Measurements from ENCODE around the gene SDK1. TPM values are rescaled to one million over a fixed set of nuclear protein-coding genes. Genes with fewer than 3 reads are reported as not detected.

The SDK1 gene
- total RNA-seq, 1 donor from 2014 or later: 37.6 TPM

DNA sequence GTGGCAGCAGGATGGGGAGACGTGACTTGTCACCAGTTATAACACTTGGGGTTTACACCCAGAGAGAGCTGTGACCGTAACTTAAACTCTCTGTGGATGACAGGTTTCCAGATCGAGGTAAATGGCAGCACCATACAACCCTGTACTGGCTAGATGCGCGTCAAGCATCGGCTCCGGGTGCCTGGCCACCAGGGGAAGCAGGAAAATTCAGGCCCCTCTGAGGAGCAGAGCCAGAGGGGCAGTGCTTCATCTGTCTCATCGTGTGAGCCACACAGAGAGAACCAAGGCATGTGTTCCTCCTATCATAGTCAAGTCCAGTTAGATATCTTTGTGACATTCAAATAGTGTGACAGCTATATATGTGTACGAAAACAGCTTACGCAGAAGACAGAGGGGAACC lies 728.9 kb downstream of the SDK1 start:
- H3K36me3 Mint-ChIP-seq (ENCODE audit: insufficient read depth): peaks cover 21% of the 10 kb centered on the region
- H3K9me3 Mint-ChIP-seq (ENCODE audit: low read depth): peaks cover 6% of the 10 kb centered on the region
- H3K4me1 Mint-ChIP-seq (ENCODE audit: low read depth): peaks cover 6% of the 10 kb centered on the region
- H3K4me3 Mint-ChIP-seq (ENCODE audit: low read depth): no peak overlapping the region
- TF ChIP-seq, protein P1, sequence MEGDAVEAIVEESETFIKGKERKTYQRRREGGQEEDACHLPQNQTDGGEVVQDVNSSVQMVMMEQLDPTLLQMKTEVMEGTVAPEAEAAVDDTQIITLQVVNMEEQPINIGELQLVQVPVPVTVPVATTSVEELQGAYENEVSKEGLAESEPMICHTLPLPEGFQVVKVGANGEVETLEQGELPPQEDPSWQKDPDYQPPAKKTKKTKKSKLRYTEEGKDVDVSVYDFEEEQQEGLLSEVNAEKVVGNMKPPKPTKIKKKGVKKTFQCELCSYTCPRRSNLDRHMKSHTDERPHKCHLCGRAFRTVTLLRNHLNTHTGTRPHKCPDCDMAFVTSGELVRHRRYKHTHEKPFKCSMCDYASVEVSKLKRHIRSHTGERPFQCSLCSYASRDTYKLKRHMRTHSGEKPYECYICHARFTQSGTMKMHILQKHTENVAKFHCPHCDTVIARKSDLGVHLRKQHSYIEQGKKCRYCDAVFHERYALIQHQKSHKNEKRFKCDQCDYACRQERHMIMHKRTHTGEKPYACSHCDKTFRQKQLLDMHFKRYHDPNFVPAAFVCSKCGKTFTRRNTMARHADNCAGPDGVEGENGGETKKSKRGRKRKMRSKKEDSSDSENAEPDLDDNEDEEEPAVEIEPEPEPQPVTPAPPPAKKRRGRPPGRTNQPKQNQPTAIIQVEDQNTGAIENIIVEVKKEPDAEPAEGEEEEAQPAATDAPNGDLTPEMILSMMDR (IDR thresholded peaks at IDR 0.05; ENCODE audit: unreplicated experiment): no peak
- no peak overlapping the region for H3K27ac Mint-ChIP-seq
- DNase-seq (ENCODE audit: low spot score, unreplicated experiment): no peak
- no peaks in the 10 kb centered on the region for H3K27me3 Mint-ChIP-seq

DNA sequence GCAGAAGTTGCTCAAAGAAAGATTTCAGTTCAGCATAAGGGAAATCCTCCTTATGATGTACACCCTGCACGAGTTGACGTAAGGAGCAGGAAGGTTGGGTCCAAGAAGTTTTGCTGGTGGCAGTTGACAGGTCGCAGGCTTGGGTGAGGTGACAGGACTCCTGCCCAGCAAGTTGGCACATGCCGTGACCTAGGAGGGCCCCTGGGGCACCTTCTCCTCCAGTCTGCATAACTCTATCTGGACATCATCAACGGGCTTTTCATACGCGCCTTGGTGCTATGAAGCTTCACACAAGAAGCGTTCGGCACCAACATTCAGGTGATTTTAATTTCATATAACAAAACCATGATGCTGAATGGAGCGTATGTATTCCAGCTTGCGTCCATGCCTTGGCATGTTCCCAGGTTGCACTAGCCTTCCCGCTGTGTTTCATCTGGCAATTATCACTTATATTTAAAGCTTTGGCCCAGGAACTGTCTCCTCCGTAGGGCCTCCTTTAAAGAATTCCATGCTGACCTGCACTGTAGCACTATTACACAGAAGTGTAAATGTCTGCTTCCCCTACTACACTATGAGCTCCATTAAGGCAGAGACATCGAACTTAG lies 729.4 kb downstream of the SDK1 start:
- Mint-ChIP-seq H3K4me3 (ENCODE audit: low read depth) (no peak overlapping the region), H3K4me1 (ENCODE audit: low read depth) (peaks cover 3% of the 10 kb centered on the region), H3K36me3 (ENCODE audit: insufficient read depth) (peaks cover 18% of the 10 kb centered on the region), H3K27ac (no peak overlapping the region), H3K27me3 (no peaks in the 10 kb centered on the region), H3K9me3 (ENCODE audit: low read depth) (peaks cover 6% of the 10 kb centered on the region)
- no peak for DNase-seq (ENCODE audit: low spot score, unreplicated experiment)
- TF ChIP-seq, protein P1 (IDR thresholded peaks at IDR 0.05; ENCODE audit: unreplicated experiment): no peak

GRCh38 chr7:4033996-4034395 lies 732.9 kb downstream of the SDK1 start:
- TF ChIP-seq, protein P1 (IDR thresholded peaks at IDR 0.05; ENCODE audit: unreplicated experiment): no peak
- DNase-seq (ENCODE audit: low spot score, unreplicated experiment): no peak
- H3K27ac Mint-ChIP-seq: no peak overlapping the region
- no peaks in the 10 kb centered on the region for H3K4me1 Mint-ChIP-seq (ENCODE audit: low read depth)
- H3K36me3 Mint-ChIP-seq (ENCODE audit: insufficient read depth): peaks cover 6% of the 10 kb centered on the region
- H3K27me3 Mint-ChIP-seq: no peaks in the 10 kb centered on the region
- H3K4me3 Mint-ChIP-seq (ENCODE audit: low read depth): no peak overlapping the region
- peaks cover 6% of the 10 kb centered on the region for H3K9me3 Mint-ChIP-seq (ENCODE audit: low read depth)

GRCh38 chr7:4037308-4037707 lies 736.3 kb downstream of the SDK1 start:
- TF ChIP-seq, protein P1 (IDR thresholded peaks at IDR 0.05; ENCODE audit: unreplicated experiment): no peak
- Mint-ChIP-seq H3K4me1 (ENCODE audit: low read depth) (peaks cover 1% of the 10 kb centered on the region), H3K36me3 (ENCODE audit: insufficient read depth) (peaks cover 7% of the 10 kb centered on the region), H3K9me3 (ENCODE audit: low read depth) (peaks cover 4% of the 10 kb centered on the region), H3K27me3 (no peaks in the 10 kb centered on the region), H3K27ac (no peak overlapping the region), H3K4me3 (ENCODE audit: low read depth) (no peak overlapping the region)
- no peak for DNase-seq (ENCODE audit: low spot score, unreplicated experiment)

GRCh38 chr7:4037877-4038276 lies 736.8 kb downstream of the SDK1 start:
- no peaks in the 10 kb centered on the region for H3K9me3 Mint-ChIP-seq (ENCODE audit: low read depth)
- no peak overlapping the region for H3K27ac Mint-ChIP-seq
- H3K4me1 Mint-ChIP-seq (ENCODE audit: low read depth): peaks cover 1% of the 10 kb centered on the region
- DNase-seq (ENCODE audit: low spot score, unreplicated experiment): no peak
- H3K27me3 Mint-ChIP-seq: no peaks in the 10 kb centered on the region
- TF ChIP-seq, protein P1 (IDR thresholded peaks at IDR 0.05; ENCODE audit: unreplicated experiment): no peak
- peaks cover 4% of the 10 kb centered on the region for H3K36me3 Mint-ChIP-seq (ENCODE audit: insufficient read depth)
- no peak overlapping the region for H3K4me3 Mint-ChIP-seq (ENCODE audit: low read depth)
